ENCODE data around the gene INO80D. TPM values are rescaled to one million over a fixed set of nuclear protein-coding genes. Genes with fewer than 3 reads are reported as not detected.

INO80D gene
- total RNA-seq, 1 experiment from 2014 or later: 8.8 TPM

DNA sequence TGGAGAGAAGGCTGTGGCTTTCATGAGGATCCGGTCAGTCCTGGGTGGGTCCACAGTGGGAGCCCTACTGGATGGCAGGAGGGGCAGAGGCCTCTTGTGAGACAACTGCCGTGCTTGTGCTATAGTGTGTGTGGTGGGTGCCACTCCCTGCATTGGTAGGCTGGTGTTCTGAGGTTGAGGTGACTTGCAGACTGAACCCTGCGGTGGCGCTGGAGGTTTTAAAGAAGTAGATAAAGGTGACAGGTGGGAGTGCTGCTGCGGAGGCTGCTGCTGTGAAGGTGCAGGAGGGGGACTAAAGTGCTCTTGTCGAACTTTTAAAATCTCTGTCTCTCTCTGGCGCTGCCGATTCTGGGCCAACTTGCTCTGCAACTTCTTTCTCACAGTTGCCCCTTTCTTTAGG, 29.7 kb downstream of the INO80D start:
- Histone ChIP-seq H4K20me1 (ENCODE audit: low read length) (no peaks in the 10 kb centered on the region), H2AFZ (ENCODE audit: low read length) (no peak overlapping the region), H3K4me1 (ENCODE audit: insufficient read depth, low read length) (no peaks in the 10 kb centered on the region), H3F3A (ENCODE audit: low read length, unreplicated experiment) (no peaks in the 10 kb centered on the region), H3K4me2 (ENCODE audit: low read length) (no peak overlapping the region), H3K36me3 (ENCODE audit: low read depth, low read length) (peaks cover 17% of the 10 kb centered on the region; the same call in 1 of the 2 replicates), H3K79me2 (ENCODE audit: low read length) (no peaks in the 10 kb centered on the region), H3K9ac (ENCODE audit: low read length) (no peak overlapping the region), H3K4me3 (ENCODE audit: low read length) (no peak overlapping the region), H3K27me3 (ENCODE audit: low read length) (no peaks in the 10 kb centered on the region), H3K9me3 (ENCODE audit: low read length) (no peaks in the 10 kb centered on the region), H3K27ac (ENCODE audit: low read length) (no peak overlapping the region), H3K9me2 (replicated peaks; ENCODE audit: low read length) (no peaks in the 10 kb centered on the region)
- no peak for TF ChIP-seq CTCF (conservative IDR thresholded peaks at IDR 0.05; ENCODE audit: low read depth, low read length)
- TF ChIP-seq EZH2phosphoT487 (IDR thresholded peaks at IDR 0.05; ENCODE audit: borderline replicate concordance, low read length): no peak
- TF ChIP-seq EZH2 (IDR thresholded peaks at IDR 0.05; ENCODE audit: low read length, unreplicated experiment): no peak
- CTCF ChIA-PET: no interaction called here
- BruUV-seq (replicated peaks): no TSS peak
- ATAC-seq: no peak
- POLR2A ChIA-PET (ENCODE audit: unreplicated experiment): no interaction called here
- intact Hi-C loops (cut with micrococcal nuclease): no loop called here
- no peak for DNase-seq

- ChIA-PET POLR2A (ENCODE audit: unreplicated experiment) (no interaction called here), CTCF (no interaction called here)
- no peak overlapping the region for H2AFZ ChIP-seq (ENCODE audit: low read length)
- H3K27me3 ChIP-seq (ENCODE audit: low read length): no peaks in the 10 kb centered on the region
- no peak overlapping the region for H3K4me3 ChIP-seq (ENCODE audit: low read length)
- H3K27ac ChIP-seq (ENCODE audit: low read length): no peak overlapping the region
- no peaks in the 10 kb centered on the region for H3K9me2 ChIP-seq (replicated peaks; ENCODE audit: low read length)
- peaks cover 17% of the 10 kb centered on the region; the same call in 1 of the 2 replicates for H3K36me3 ChIP-seq (ENCODE audit: low read depth, low read length)
- no TSS peak for BruUV-seq (replicated peaks)
- no peak for DNase-seq
- H4K20me1 ChIP-seq (ENCODE audit: low read length): no peaks in the 10 kb centered on the region
- H3K4me2 ChIP-seq (ENCODE audit: low read length): no peak overlapping the region
- no peak overlapping the region for H3K9ac ChIP-seq (ENCODE audit: low read length)
- intact Hi-C loops (cut with micrococcal nuclease): no loop called here
- no peak for ATAC-seq
- H3F3A ChIP-seq (ENCODE audit: low read length, unreplicated experiment): no peaks in the 10 kb centered on the region
- H3K9me3 ChIP-seq (ENCODE audit: low read length): no peaks in the 10 kb centered on the region
- H3K79me2 ChIP-seq (ENCODE audit: low read length): no peaks in the 10 kb centered on the region
- H3K4me1 ChIP-seq (ENCODE audit: insufficient read depth, low read length): no peaks in the 10 kb centered on the region
- TF ChIP-seq EZH2phosphoT487 (IDR thresholded peaks at IDR 0.05; ENCODE audit: borderline replicate concordance, low read length): no peak
- no peak for TF ChIP-seq EZH2 (IDR thresholded peaks at IDR 0.05; ENCODE audit: low read length, unreplicated experiment)
- no peak for TF ChIP-seq CTCF (conservative IDR thresholded peaks at IDR 0.05; ENCODE audit: low read depth, low read length)
These were observed 31.0 kb downstream of the INO80D start for GRCh38 chr2:206054952-206055351.

- no peaks in the 10 kb centered on the region for H3F3A ChIP-seq (ENCODE audit: low read length, unreplicated experiment)
- no peak for TF ChIP-seq EZH2phosphoT487 (IDR thresholded peaks at IDR 0.05; ENCODE audit: borderline replicate concordance, low read length)
- H3K9me3 ChIP-seq (ENCODE audit: low read length): no peaks in the 10 kb centered on the region
- DNase-seq (no peak), ATAC-seq (no peak)
- no TSS peak for BruUV-seq (replicated peaks)
- no peaks in the 10 kb centered on the region for H4K20me1 ChIP-seq (ENCODE audit: low read length)
- ChIA-PET POLR2A (ENCODE audit: unreplicated experiment) (no interaction called here), CTCF (no interaction called here)
- no peaks in the 10 kb centered on the region for H3K9me2 ChIP-seq (replicated peaks; ENCODE audit: low read length)
- H3K4me1 ChIP-seq (ENCODE audit: insufficient read depth, low read length): no peaks in the 10 kb centered on the region
- no peak overlapping the region for H3K4me3 ChIP-seq (ENCODE audit: low read length)
- intact Hi-C loops (cut with micrococcal nuclease): no loop called here
- no peak overlapping the region for H3K4me2 ChIP-seq (ENCODE audit: low read length)
- no peak overlapping the region for H3K27ac ChIP-seq (ENCODE audit: low read length)
- peaks cover 15% of the 10 kb centered on the region; the same call in 1 of the 2 replicates for H3K36me3 ChIP-seq (ENCODE audit: low read depth, low read length)
- no peaks in the 10 kb centered on the region for H3K79me2 ChIP-seq (ENCODE audit: low read length)
- no peak overlapping the region for H2AFZ ChIP-seq (ENCODE audit: low read length)
- H3K27me3 ChIP-seq (ENCODE audit: low read length): no peaks in the 10 kb centered on the region
- no peak overlapping the region for H3K9ac ChIP-seq (ENCODE audit: low read length)
These were observed 34.1 kb downstream of the INO80D start for GRCh38 chr2:206051912-206052311.
